Thoracic aorta endothelial cell (primary cell): Measurements from ENCODE around the gene RFWD3. TPM values are rescaled to one million over a fixed set of nuclear protein-coding genes. Genes with fewer than 3 reads are reported as not detected.

ENCODE experiments used
- total RNA-seq: library from RNA; depleted of rRNA; stranded (reverse); fragments of >200 nt; gene quantifications from 2 replicates; pipeline ENCODE4 v1.2.3, GENCODE V29; 2012

RFWD3 gene
- total RNA-seq: 44.7 and 56.7 TPM in 2 replicates

GRCh38 chr16:74666425-74667254, at the start of gene RFWD3:
TSS of gene RFWD3 (minus strand) at chr16:74666877. CDS start at chr16:74661449, 5,428 bp downstream.

DNA sequence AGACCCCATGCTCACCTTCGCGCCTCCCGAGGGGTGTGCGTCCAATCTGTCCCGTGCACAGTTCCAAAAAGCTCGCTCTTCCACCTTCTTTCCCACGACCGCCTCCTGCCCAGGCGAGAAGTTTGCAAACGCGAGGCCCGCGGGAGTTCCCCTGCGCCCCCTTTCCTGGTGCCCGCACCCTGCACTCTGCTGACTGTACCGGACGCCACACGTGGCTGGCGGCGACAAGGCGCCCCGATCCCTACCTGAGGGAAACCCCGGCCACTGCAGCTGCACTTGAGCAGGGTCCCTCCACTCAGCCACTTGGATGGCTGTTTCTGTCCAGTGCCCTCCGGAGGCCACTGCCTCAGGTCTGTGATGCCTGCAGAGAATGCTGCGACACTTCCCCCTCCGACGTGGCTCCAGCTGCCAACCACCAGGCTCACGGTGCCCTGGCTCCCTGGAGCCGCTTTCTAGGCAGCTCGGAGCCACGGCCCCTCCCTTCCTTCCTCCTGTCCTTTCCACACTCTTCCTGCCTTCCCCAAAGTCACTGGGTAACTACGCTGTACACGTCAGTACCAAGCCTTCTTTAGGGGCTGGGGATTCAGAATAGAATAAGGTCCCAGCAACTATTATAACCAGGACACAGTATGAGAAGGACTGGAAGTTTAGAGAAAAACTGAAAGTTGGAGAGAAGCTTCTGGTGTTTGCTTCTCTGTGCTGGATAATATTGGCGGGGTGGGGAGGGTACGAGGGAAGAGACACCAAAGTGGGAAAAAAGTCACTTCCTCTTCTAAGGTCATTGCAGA, 34.0 kb upstream of the RFWD3 start, which contains the start of gene MLKL:
Gene MLKL (minus strand): TSS at position 425 of the 788 bp plus-strand sequence. CDS start 5,105 bp downstream, outside the sequence.

DNA sequence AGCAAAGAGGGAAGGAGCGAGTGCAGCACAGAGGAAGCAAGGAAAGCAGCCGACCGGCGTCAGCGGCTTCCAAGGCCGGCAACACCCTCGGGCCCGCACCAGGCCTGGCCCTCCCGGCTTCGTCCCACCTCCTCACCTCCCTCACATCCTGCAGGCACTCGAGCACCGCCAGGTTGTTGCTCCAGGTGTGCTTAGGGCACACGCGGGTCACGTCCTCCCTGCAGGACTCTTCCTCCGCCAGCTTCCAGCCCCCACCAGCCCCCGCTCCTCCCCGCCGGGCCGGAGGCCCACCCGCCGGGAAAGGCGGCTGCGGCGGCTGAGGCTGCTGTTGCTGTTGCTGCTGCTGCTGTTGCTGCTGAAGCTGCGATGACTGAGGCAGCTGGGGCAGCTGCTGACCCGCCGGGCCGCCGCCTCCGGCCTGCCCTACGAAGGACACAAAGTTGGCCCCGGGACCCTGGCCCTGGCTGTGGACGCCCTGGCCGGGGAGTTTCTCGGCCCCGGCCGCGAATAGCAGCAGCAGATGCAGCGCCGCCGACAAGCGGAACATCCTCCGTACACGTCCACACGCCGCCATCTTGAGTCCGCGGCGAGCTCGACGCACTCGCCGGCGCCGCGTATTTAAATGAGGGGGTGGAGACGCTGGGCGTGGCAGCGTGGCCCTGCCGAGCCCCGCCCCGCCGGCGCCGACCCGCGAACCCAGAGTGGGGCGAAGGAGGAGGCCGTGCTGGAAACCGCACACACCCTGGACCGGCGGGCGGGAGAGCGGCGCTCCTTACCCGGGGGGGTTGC, 60.0 kb downstream of the RFWD3 start, which contains the start of gene GLG1:
Gene GLG1 (minus strand): TSS at position 594 of the 789 bp plus-strand sequence. CDS start 20 bp downstream, at position 574.

Other genes with a start within 250 kb of the RFWD3 start
- 0.22 and 0.40 TPM in 2 replicates for gene CLEC18B, start 245.4 kb downstream of the RFWD3 start, total RNA-seq
- gene GLG1, start 59.8 kb downstream of the RFWD3 start, total RNA-seq: 167 and 168 TPM in 2 replicates
- gene MLKL, start 34.0 kb upstream of the RFWD3 start, total RNA-seq: 46.9 and 57.6 TPM in 2 replicates
- gene FA2H, start 107.9 kb upstream of the RFWD3 start, total RNA-seq: not detected in 2 replicates